GM23248 (cell line): ENCODE measurements around the gene AQR.

Source experiments
- EZH2 ChIP-seq: fragments of 200-600 bp; sonication (generic); IDR thresholded peaks from 2 replicates; pipeline ENCODE4 v1.6.1; 2018; ENCODE audit warnings: antibody characterized with exemption, mild to moderate bottlenecking; ENCODE audit not compliant: insufficient read depth, poor library complexity, severe bottlenecking
- EZH2phosphoT487 ChIP-seq: fragments of 200-600 bp; sonication (generic); IDR thresholded peaks from 2 replicates; pipeline ENCODE4 v1.6.1; 2018; ENCODE audit warnings: antibody characterized with exemption, moderate library complexity, mild to moderate bottlenecking, low read depth; ENCODE audit not compliant: insufficient read depth

DNA sequence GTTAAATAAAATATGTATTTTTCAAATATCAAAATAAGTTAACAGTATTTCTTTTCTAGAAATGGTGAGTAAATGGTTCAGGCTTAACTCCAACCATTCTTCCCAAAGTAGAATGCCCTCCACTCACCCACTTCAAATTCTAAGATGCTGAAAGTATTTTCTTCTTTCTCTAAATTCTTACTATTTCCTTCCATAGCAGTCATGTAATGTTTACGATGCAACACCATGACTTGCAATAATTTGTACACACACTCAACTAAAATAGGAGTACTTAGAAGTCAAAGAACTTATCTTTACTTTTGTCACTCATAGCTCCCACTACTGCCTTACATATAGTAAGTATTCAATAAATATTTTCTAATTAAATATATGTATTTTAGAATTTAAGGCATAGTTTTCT, 65.0 kb downstream of the AQR start:
- no peak for TF ChIP-seq EZH2
- TF ChIP-seq EZH2phosphoT487 = no peak
